HG03521 (cell line): ENCODE data around the gene CUBN.

Experiments used
- ATAC-seq: cut with Tn5 transposase; IDR thresholded peaks from one replicate; pipeline ENCODE4 v1.9.1; 2021; ENCODE audit warnings: mild to moderate bottlenecking, moderate library complexity; ENCODE audit not compliant: unreplicated experiment

Gene CUBN

DNA sequence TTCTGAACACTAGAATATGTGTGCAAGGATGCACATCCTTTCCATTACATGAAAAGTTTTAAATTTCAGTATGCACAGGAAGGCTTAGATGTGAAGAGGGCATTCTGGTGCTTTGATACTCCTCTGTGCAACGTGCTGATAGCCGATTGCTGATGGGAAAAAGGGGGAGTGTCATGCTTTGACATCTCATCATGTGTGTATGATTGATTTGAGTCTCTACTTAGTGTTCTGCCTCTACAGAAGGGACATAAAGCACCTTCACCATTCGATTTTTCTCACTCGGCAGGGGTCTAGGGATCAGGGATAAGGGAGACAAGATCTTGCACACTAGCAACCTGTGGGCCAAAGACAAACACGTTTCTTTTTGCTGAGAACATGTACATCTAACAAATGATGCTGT lies 197.7 kb downstream of the CUBN start:
- no peak for ATAC-seq

DNA sequence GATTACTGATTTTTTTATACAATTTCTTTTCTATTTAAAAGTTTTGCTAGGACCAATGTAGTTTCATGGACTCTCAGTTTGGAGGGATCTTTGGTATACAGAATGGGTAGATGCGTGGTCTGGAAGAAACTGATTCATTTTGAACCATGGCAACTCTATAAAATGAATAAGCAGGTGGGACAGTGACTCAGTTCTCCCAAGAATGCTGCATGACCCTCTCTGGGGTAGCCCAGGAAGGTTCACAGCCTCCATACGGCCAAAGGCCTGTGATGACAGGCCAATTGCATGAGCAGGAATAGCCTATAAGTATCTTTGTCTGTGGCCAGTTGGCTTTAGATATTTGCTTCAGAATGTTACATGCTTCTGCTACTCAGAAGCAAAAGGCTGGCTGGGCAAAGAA lies 199.1 kb downstream of the CUBN start:
- no peak for ATAC-seq

DNA sequence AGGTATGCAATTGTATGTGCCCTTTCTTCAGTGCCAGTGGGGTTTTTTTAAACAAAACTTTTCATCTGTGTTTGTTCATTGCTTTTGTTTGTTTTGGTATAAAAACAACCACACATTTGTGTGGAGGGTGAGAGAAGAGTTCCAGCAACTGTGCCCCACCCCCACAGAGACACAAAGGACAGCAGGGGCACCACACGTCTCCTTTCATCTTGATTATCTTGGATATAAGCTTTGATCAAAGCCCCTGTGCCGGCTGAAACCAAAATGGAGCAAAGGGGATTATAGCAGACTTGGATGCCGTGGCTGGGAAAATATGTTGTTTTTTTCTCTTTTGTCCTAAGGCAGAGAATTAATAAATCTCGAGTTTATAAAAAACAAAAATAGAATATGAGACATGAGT lies 200.5 kb downstream of the CUBN start:
- ATAC-seq: no peak

DNA sequence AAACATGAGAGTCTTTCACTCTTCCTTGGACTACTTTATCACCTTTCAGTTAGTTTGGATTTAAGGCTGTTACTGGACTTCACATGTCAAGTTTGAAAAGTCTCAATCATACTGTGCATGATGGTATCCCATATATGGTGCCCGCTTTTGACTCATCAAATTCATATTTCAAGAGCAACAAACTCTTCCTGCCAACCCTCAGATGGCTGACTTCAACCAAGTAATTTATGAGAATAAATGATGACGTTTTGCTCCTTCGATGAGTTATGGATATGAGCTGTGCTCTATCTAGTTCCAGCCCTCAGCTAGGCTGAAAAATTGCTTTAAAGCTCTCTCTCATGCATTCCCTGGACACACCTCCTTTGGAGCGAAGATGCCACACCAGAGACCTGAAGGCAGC lies 202.1 kb downstream of the CUBN start:
- no peak for ATAC-seq

DNA sequence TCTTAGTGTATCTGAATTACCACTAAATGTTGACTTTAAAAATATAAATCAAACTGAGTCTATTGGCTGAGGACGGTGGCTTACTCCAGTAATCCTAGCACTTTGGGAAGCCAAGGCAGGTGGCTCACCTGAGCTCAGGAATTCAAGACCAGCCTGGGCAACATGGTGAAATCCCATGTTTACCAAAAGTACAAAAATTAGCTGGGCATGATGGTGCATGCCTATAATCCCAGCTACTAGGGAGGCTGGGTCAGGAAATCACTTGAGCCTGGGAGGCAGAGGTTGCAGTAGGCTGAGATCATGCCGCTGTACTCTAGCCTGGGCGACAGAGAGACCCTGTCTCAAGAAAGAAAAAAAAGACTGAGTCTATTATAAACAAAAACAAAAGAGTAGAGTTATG lies 205.9 kb downstream of the CUBN start:
- ATAC-seq: no peak

DNA sequence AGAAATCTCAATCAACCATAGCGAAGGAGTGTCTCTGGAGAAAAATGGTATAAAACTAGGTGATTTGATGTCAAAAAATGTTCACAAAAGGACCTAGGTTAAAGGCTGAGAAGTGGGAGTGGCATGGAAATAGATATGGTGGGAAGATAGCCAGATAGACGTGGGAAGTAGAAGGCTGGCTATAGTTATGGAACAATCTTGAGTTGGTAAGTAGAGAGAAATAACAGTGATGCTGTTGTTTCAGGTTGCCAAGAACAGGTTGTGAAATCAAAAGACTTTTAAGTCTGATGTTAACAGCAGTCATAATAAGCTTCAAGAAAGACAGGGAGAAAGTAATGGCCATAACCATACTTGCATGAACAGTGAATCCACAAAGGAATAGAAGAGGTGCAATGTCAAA lies 206.3 kb downstream of the CUBN start:
- ATAC-seq: no peak

DNA sequence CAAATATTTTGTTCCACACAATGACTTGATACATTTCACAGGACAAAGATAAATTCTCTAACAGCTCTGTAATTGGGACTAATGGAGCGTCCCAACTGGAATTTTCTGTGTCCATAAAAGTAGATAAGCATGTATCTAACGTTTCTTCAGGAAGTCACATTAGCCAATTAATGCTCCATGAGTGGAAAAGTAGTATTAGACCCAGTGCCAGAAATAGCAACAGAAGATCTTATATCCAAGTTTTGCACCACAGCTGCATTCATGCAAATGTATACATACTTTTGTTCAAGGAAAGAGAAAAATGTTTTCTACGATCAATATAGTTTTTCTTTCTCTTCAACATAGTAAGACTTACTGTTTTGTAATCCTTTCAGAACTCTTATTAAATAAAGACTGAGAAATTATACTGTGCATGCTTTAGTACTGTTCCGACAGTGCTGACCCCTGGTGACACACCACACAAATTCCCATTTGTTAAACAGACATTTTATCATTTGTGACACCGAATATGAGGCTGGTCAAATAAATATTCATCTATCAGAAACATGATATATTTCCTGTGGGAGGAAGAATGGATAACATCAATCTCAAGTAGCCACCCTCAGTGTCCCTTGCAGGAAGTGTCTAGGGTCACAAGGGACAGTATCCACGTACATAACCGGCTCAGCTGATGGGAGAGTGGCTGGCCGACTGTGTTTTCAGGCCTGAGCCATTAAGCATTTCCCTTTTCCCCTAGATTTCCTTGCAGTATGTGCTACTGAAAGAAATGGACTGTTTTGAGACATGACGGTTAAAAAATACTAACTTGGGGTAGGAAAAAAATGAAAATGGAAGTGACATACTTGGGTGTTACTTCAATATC lies 210.3 kb downstream of the CUBN start:
- no peak for ATAC-seq

DNA sequence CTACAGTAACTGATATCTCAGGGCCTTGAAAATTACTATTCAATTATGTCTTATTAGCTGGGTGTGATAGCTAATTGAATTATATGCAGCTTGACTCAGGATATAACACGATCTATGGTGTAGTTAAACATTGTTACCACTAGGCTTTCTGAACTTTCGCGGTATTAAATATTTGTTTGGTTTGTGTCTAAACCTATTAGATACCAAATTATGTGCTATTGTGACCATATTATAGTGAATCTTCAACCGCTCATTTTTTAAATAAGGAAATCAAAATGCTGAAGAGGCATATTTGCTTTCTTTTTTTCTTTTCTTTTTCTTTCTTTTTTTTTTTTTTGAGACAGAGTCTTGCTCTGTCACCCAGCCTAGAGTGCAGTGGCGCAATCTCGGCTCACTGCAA lies 213.1 kb downstream of the CUBN start:
- ATAC-seq: no peak

DNA sequence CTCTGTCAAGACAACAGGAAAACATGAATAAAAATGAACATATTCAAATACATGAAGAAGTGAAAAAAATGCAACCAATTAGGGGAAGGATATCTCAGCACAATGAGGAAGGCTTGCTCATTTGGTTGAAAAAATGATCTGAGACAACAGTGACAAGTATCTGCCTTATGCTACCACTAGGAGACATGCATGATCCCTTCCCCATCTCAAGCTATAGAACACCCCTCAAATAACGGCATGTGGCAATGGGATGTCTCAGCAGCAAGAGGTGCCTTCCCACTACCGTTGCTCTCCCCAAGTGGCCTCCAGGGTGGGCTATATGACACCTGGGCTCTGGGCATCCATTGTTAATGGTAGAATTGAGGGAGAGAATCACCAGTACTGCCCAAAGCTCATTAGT lies 214.3 kb downstream of the CUBN start:
- ATAC-seq: no peak

DNA sequence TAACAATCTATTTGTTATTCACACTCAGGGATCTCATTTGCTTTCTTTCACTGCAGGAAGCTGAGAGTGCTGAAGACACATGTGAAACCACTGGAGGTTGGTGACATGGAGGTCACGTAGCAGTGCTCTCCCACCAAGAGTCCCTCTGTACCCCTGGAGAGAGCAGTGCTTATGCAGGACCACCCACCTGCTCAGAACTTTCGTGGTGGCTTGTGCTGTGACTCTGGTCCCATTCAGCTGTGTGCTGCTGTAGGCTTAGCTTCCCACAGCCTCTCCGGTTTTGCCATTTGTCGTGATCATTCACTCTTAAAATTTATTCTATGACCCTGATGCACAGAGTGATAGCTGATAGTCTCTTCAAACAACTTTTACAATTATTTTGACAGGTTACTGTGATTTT lies 216.3 kb downstream of the CUBN start:
- no peak for ATAC-seq

DNA sequence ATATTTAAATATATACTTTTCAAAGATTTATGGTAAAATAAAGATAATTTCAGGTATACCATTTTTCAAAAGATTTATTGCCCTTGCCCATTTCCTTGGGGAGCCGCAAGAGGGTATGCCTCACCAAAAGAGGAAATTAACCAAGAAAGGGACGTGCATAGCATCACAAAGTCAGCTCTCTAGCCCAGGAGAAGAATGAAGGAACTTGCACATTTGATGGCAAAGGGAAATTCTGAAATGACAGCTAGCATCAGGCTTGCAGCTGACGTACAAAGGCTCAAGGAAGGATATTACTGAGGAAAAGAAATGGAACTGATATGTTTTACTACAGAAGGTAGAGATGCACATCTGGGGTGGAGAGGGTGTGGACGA lies 218.8 kb downstream of the CUBN start:
- ATAC-seq: no peak

DNA sequence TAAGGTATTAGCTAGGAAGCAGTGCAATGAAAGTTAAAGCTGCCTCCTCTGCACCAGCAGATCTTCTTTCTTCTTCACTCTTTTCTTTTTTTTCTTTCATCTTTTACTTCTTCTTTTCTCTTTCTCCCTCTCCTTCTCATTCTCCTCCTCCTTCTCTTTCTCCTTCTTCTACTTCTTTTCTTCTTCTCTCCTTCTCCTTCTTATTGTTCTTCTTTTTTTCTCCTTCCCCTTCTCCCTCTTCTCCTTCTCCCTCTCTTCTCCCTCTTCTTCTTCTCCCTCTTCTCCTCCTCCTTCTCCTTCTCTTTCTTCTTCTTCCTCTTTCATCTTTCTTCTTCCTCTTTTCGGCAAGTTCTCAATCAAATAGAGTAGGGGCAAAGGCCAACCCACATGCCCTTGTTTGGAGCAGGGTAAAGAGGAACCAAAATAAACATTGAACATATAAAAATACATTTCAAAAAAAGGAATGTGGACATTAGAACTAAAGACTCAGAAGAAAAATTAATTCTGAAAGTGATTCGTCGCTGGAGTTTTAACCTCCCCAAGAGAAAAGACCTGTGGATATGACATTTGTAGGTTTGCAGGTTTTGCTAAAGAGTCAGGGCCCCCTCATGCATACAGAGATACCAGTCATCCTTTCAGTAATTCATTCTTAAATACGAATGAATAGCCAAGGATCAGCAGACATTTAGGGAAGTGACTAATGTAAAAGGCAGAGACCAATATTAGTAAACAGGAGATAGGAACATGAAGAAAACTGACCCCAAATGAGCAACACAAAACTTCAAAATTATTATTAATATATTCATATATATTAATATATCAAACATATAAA lies 219.4 kb downstream of the CUBN start:
- ATAC-seq: no peak

DNA sequence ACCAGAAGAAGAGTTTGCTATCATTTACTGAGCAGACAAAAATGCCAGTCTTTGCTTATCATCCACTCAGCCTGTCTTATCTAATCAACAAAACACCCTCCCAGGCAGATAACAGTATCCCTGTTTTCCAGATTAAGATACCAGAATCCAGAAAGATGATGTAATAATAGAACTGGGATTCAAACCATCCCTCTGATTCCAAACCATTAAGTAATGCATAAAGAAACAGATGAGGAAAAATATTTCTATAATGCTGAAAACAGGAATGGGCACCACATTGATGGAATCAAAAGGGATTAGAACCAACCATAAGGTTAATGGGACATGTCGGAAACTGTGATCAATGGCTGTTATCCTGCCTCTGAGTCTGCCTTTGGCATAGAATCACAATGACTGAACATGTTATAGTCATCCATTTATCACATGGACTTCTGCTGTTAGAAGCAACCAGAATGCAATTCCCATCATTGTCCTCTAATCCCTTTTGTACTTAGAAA lies 220.3 kb downstream of the CUBN start:
- ATAC-seq: no peak

DNA sequence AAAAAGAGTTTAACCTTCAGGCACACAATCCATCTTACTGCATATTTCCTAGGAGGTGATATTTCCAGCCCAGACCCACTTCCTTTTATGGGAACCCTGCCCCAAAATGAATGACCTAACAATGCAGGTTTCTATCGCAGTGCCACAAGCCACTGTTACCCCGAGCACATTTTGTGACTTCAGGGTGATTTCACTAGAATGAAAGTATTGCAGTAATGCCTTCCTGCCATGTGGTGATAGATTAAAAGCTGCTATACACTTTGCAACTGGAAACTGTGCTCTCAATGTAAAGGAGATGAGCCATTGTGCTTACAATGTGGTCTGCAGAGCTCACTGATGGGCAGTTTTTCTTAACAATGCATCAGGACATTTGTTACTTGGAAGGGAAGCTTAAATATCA lies 221.9 kb downstream of the CUBN start:
- ATAC-seq: no peak

DNA sequence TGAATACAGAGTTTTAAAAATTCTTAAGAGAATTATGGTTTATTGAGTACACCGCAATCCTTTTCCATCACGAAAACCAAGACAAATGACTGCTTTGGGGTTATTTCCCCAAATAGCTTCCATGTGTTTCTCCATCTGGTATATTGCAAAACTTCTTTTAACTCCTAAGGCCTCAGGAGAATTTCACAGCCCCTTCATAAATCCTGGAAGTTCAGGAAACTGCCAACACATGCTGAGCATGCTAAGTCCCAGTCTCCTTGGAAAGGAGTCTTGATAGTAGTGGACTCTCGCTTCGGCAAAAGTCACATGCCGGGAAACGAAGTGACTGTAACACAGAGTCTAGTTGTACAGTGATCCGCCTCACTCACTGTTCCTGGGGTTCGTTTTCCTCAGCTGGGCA lies 224.3 kb downstream of the CUBN start:
- no peak for ATAC-seq

DNA sequence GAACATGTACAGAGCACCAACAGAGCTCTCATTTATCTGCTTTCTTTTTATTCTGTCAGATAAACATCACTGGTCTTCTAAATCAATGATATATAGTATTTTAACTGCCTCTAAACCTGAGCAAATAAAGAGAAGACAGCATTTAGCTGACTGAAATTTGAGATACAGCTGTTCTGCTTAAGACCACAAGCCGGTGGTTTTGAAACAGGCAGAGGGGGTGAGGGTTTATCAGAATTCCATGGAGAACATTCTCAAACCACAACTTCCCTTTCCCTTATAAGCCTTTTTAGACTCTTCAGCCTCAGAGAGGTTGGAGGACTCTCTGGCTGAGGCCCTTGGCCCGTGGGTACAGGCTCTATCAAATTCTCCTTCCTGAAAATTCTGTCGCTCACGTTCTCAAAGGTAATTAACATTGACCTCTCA lies 225.0 kb downstream of the CUBN start:
- no peak for ATAC-seq

DNA sequence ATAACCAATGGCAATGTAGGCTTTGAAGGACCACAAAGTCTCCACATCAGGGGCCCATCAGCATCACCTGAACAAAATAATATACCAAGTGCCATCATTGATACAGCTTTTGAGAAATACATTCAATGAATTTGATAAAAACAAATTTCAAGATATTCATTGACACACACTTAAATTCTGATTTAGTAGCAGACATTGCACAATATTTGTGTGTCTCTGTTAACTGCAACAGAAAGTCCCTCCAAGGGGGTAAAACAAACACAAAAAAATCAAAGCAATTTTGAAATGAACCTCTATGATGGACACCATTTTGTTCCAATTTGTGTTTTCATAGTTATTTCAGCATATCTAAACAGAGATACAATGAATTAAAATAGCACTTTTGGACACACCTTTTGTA lies 225.6 kb downstream of the CUBN start:
- no peak for ATAC-seq

DNA sequence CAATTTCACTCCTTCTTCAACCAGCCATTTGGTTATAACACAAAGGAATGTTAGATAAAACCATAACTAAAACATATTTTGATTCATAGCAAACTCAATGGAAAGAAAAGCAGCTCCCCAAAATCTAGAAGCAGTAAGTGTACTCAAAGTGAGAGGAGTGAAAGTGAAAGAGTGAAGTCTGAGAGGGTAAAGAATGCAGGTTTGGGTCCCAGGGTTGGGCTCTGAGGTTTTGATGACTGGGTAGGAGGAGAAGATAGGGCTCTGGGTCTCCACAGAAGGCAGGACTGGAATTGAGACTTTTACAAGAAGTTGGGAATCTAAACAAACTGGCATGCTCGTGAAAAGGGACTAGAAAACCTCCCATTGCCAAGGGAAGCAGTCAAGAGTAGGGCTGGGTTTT lies 227.0 kb downstream of the CUBN start:
- no peak for ATAC-seq

DNA sequence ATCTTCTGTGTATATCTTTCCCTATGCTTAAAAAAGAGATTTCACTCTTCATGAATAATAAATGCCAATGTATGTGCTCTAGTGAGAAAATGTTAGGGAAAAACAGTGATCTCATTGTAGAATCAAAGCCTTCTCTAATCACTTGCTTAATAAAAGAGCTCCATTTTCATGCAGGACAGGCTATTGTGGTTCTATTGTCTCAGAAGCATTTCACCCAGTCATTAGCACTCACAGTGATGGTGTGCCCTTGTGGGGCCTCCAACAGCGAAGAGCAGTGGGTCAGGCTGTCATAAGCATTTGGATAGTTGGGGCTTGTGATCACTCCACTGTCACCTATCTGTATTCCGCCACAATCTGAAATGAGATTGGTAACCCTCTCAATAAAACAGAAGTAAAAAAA lies 228.5 kb downstream of the CUBN start:
- ATAC-seq: no peak

DNA sequence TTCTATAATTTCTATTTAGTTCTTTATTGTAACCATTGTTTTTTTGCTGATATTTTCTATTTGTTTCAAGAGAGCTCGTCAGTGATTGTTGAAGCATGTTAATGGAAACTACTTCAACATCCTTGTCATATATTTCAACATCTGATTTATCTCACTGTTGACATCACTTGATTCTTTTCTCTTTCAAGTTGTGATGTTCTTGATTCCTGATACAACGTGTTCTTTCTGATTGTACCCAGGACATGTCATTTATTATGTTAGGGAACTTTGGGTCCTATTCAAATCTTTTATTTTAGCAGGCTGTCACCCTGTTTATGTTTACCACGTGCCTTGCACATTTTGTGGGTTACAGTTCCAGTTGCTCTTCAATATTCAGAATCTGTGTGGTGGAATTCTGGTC lies 232.6 kb downstream of the CUBN start:
- ATAC-seq: no peak

DNA sequence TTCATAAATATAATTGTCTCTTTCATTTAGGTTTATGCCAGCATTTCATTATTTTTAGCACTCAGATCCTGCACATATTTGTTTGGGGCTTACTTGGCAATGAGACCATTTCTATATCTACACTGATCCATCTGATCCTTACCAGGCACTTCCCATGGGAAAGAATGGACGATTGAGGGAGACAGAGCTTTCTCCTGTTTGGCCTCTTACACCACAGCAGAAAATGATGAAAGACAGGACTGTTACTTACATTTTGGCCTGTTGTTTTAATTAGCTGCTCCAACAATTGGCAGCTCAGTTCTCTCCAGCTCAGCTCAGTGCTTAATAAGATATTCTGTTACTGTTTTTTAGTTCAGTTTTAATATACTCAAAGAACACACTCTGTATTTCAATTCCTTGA lies 234.8 kb downstream of the CUBN start:
- ATAC-seq: no peak

DNA sequence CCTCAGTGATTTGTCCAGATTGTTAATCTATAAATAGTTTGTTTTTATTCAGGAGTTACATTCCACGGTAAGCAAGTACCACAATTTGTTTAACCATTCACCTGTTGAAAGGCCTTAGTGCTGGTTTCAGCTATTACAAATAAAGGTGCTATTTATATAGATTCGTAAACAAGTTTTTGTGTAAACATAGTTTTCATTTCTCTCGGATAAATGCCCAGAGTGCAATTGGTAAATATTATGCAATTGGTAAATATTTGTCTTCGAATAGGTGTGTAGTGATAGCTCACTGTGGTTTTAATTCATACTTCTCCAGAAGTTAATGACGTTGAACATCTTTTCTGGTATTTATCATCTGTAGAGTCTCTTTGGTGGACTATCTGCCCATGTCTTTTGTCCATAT lies 235.9 kb downstream of the CUBN start:
- ATAC-seq: no peak
